Measurements from ENCODE around the gene PCP2. TPM values are rescaled to one million over a fixed set of nuclear protein-coding genes. Genes with fewer than 3 reads are reported as not detected.
A peak's percentile ranks its signal among the peaks of the same experiment; 100 is the strongest.

PCP2 gene
- total and polyA plus RNA-seq, 3 experiments from 2014 or later = 0.48 to 0.91 TPM; not detected in 1

GRCh38 chr19:7669641-7670040 is 36.1 kb upstream of the PCP2 start:
- Mint-ChIP-seq H3K9me3 (no peaks in the 10 kb centered on the region), H3K36me3 (no peaks in the 10 kb centered on the region), H3K27me3 (peaks cover 23 to 49% of the 10 kb centered on the region in 2 donors), H3K27ac (peak overlapping the region in 2 of 8 donors; percentile 3 to 17), H3K4me1 (peaks cover 10 to 17% (median 11%) of the 10 kb centered on the region in 3 donors), H3K4me3 (peak overlapping the region in 1 of 7 donors; percentile 12)
- ChIA-PET CTCF (interaction anchor here (1.0 to 1.9 kb wide), 2 partner anchors 9 to 11 kb away, joined by 3 to 8 read pairs; partner anchors contain the start of gene TRAPPC5), POLR2A (no interaction called here)
- Histone ChIP-seq H3K4me1 (ENCODE audit: insufficient read depth, low read length) (peaks cover 3% of the 10 kb centered on the region), H3K4me3 (ENCODE audit: low read length) (no peak overlapping the region), H3K9me3 (ENCODE audit: low read length) (no peaks in the 10 kb centered on the region), H3K27me3 (ENCODE audit: insufficient read depth, low read length, poor library complexity, severe bottlenecking) (no peaks in the 10 kb centered on the region), H3K27ac (ENCODE audit: low read depth, low read length) (no peak overlapping the region), H3K36me3 (ENCODE audit: insufficient read depth, low read length) (no peaks in the 10 kb centered on the region)
- DNase-seq = no peak

- CTCF ChIA-PET = interaction anchor here (1.0 to 1.9 kb wide), 3 partner anchors 10 to 12 kb away, joined by 3 to 8 read pairs (median 4); partner anchors contain the start of gene TRAPPC5
- peaks cover 3% of the 10 kb centered on the region for H3K4me1 ChIP-seq (ENCODE audit: insufficient read depth, low read length)
- no peak within 1 kb of the TSS for H3K4me3 ChIP-seq (ENCODE audit: low read length)
- H3K36me3 ChIP-seq (ENCODE audit: insufficient read depth, low read length) = no peaks in the 10 kb centered on the region
- H3K4me3 Mint-ChIP-seq = peak within 1 kb of the TSS in 1 of 7 donors; percentile 12
- H3K27me3 Mint-ChIP-seq = peaks cover 25 to 41% of the 10 kb centered on the region in 2 donors
- no peak for DNase-seq
- no peaks in the 10 kb centered on the region for H3K9me3 ChIP-seq (ENCODE audit: low read length)
- H3K9me3 Mint-ChIP-seq = no peaks in the 10 kb centered on the region
- no peak within 1 kb of the TSS for H3K27ac ChIP-seq (ENCODE audit: low read depth, low read length)
- peaks cover 5 to 15% (median 8%) of the 10 kb centered on the region in 3 donors for H3K4me1 Mint-ChIP-seq
- H3K27me3 ChIP-seq (ENCODE audit: insufficient read depth, low read length, poor library complexity, severe bottlenecking) = no peaks in the 10 kb centered on the region
- POLR2A ChIA-PET = no interaction called here
- no peaks in the 10 kb centered on the region for H3K36me3 Mint-ChIP-seq
- peak within 1 kb of the TSS in 2 of 8 donors; percentile 3 to 17 for H3K27ac Mint-ChIP-seq
Observed at GRCh38 chr19:7668842-7669241, 35.3 kb upstream of the PCP2 start, which contains the start of gene RETN. RETN (plus strand) TSS chr19:7669049; CDS start chr19:7669327, 278 bp downstream.

DNA sequence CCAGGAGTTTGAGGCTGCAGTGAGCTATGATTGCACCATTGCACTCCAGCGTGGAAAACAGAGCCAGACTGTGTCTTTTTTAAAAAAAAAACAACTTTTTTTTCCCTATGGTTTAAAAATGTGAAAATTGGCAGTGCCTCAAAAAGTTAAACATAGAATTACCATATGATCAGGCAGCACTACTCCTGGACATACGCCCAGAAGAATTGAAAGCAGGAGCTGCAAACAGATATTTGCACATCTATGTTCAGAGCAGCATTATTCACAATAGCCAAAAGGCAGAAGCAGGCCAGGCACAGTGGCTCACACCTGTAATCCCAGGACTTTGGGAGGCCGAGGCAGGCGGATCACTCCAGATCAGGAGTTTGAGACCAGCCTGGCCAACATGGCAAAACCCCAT is 31.6 kb upstream of the PCP2 start:
- Histone ChIP-seq H3K4me1 (ENCODE audit: insufficient read depth, low read length) (peaks cover 3% of the 10 kb centered on the region), H3K27me3 (ENCODE audit: insufficient read depth, low read length, poor library complexity, severe bottlenecking) (no peaks in the 10 kb centered on the region), H3K9me3 (ENCODE audit: low read length) (no peaks in the 10 kb centered on the region), H3K36me3 (ENCODE audit: insufficient read depth, low read length) (no peaks in the 10 kb centered on the region), H3K27ac (ENCODE audit: low read depth, low read length) (no peak overlapping the region), H3K4me3 (ENCODE audit: low read length) (no peak overlapping the region)
- DNase-seq = no peak
- H3K9me3 Mint-ChIP-seq = no peaks in the 10 kb centered on the region
- peak overlapping the region in 1 of 8 donors; percentile 60 for H3K27ac Mint-ChIP-seq
- ChIA-PET CTCF (interaction anchor here (1.2 kb wide), 1 partner anchor 97 kb away, joined by 3 read pairs; no protein-coding TSS in a partner anchor), POLR2A (no interaction called here)
- H3K27me3 Mint-ChIP-seq = peaks cover 17 to 24% of the 10 kb centered on the region in 2 donors
- H3K36me3 Mint-ChIP-seq = no peaks in the 10 kb centered on the region
- peaks cover 0 to 7% (median 3%) of the 10 kb centered on the region in 3 donors for H3K4me1 Mint-ChIP-seq
- H3K4me3 Mint-ChIP-seq = no peak overlapping the region

DNA sequence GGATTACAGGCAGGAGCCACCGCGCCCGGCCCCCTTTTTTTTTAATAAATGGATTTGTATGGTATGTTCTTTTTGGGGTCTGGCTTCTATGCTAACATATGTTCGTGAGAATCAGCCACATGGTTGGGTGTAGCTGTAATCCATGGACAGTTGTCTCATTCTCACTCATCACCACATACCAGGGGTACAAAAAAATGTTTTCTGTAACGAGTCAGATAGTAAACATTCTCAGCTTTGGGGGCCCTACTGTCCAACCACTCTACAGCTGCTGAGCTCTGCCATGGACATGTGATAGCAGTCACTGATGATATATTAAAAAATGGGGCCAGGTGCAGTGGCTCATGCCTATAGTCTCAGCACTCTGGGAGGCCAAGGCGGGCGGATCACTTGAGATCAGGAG is 30.2 kb upstream of the PCP2 start:
- ChIA-PET CTCF (interaction anchor here (1.0 kb wide), 1 partner anchor 11 kb away, joined by 4 read pairs; no protein-coding TSS in a partner anchor), POLR2A (no interaction called here)
- Mint-ChIP-seq H3K27me3 (peaks cover 10 to 20% of the 10 kb centered on the region in 2 donors), H3K4me1 (no peaks in the 10 kb centered on the region), H3K27ac (no peak overlapping the region), H3K4me3 (no peak overlapping the region), H3K9me3 (no peaks in the 10 kb centered on the region), H3K36me3 (no peaks in the 10 kb centered on the region)
- H3K4me1 ChIP-seq (ENCODE audit: insufficient read depth, low read length) = no peaks in the 10 kb centered on the region
- H3K27me3 ChIP-seq (ENCODE audit: insufficient read depth, low read length, poor library complexity, severe bottlenecking) = no peaks in the 10 kb centered on the region
- H3K9me3 ChIP-seq (ENCODE audit: low read length) = no peaks in the 10 kb centered on the region
- no peak overlapping the region for H3K27ac ChIP-seq (ENCODE audit: low read depth, low read length)
- no peaks in the 10 kb centered on the region for H3K36me3 ChIP-seq (ENCODE audit: insufficient read depth, low read length)
- H3K4me3 ChIP-seq (ENCODE audit: low read length) = no peak overlapping the region
- DNase-seq = no peak

DNA sequence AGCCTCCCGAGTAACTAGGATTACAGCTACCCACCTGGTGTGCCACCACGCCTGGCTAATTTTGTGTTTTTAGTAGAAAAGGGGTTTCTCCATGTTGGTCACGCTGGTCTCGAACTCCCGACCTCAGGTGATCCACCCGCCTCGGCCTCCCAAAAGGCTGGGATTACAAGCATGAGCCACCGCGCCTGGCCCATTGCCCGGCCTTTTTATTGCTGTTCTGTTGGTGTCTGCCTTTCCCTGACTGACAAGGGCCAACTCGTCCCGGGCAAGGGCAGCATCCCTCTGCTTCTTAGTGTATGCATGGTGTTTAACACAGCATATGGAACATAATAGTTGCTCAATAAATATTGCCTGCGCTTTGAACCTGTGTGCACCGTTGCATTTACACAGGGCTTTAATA is 29.1 kb upstream of the PCP2 start:
- Mint-ChIP-seq H3K27me3 (peaks cover 8 to 20% of the 10 kb centered on the region in 2 donors), H3K4me1 (peaks cover 5 to 7% (median 6%) of the 10 kb centered on the region in 3 donors), H3K9me3 (no peaks in the 10 kb centered on the region), H3K4me3 (no peak overlapping the region), H3K27ac (no peak overlapping the region), H3K36me3 (no peaks in the 10 kb centered on the region)
- Histone ChIP-seq H3K4me3 (ENCODE audit: low read length) (no peak overlapping the region), H3K27ac (ENCODE audit: low read depth, low read length) (no peak overlapping the region), H3K4me1 (ENCODE audit: insufficient read depth, low read length) (peaks cover 8% of the 10 kb centered on the region), H3K36me3 (ENCODE audit: insufficient read depth, low read length) (no peaks in the 10 kb centered on the region), H3K27me3 (ENCODE audit: insufficient read depth, low read length, poor library complexity, severe bottlenecking) (no peaks in the 10 kb centered on the region), H3K9me3 (ENCODE audit: low read length) (no peaks in the 10 kb centered on the region)
- POLR2A ChIA-PET = no interaction called here
- DNase-seq = no peak
- CTCF ChIA-PET = interaction anchor here (0.7 to 2.3 kb wide), 2 partner anchors 11 to 18 kb away, joined by 3 to 12 read pairs; partner anchors contain the start of gene TRAPPC5

- Histone ChIP-seq H3K27me3 (ENCODE audit: insufficient read depth, low read length, poor library complexity, severe bottlenecking) (no peaks in the 10 kb centered on the region), H3K27ac (ENCODE audit: low read depth, low read length) (no peak overlapping the region), H3K4me3 (ENCODE audit: low read length) (no peak overlapping the region), H3K9me3 (ENCODE audit: low read length) (no peaks in the 10 kb centered on the region), H3K36me3 (ENCODE audit: insufficient read depth, low read length) (no peaks in the 10 kb centered on the region), H3K4me1 (ENCODE audit: insufficient read depth, low read length) (peaks cover 13% of the 10 kb centered on the region)
- H3K4me3 Mint-ChIP-seq = no peak overlapping the region
- no peak for DNase-seq
- no peak overlapping the region for H3K27ac Mint-ChIP-seq
- peaks cover 6 to 17% of the 10 kb centered on the region in 2 donors for H3K27me3 Mint-ChIP-seq
- H3K4me1 Mint-ChIP-seq = peaks cover 5 to 7% (median 6%) of the 10 kb centered on the region in 3 donors
- H3K9me3 Mint-ChIP-seq = no peaks in the 10 kb centered on the region
- ChIA-PET CTCF (interaction anchor here (0.7 to 2.3 kb wide), 4 partner anchors 10 to 139 kb away, joined by 3 to 12 read pairs (median 4); partner anchors contain the start of gene TRAPPC5), POLR2A (interaction anchor here (0.7 kb wide), 1 partner anchor 1204 kb away, joined by 4 read pairs; no protein-coding TSS in a partner anchor)
- no peaks in the 10 kb centered on the region for H3K36me3 Mint-ChIP-seq
Observed at GRCh38 chr19:7661744-7662538, 28.4 kb upstream of the PCP2 start.

DNA sequence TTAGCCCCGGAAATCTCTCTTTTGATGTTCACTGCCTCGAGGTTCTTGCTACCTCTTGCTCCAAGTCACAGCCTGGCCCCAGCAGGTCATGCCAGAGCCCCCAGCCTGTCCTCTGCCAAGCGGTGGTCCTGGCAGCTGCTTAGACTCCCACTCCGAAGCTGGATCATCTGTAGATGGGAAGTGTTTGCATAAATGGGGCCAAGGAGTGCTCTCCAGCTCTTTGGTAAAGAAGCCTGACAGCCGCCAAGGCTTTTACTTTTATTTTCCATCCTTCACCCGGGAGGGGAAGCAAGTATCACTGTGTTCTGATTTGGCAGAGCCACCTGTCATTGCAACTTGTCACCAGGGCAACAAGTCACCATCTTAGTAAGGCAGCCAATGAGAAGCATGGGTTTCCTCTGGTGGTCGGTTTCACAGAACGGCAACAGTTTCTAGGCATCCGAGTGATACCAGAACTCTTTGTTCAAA is 24.7 kb upstream of the PCP2 start:
- Histone ChIP-seq H3K27ac (ENCODE audit: low read depth, low read length) (no peak overlapping the region), H3K27me3 (ENCODE audit: insufficient read depth, low read length, poor library complexity, severe bottlenecking) (no peaks in the 10 kb centered on the region)
- POLR2A ChIA-PET = no interaction called here

More for the DNA sequence above, 24.7 kb upstream of the PCP2 start:
- Mint-ChIP-seq H3K27me3 (peaks cover 0 to 10% of the 10 kb centered on the region in 2 donors), H3K36me3 (no peaks in the 10 kb centered on the region), H3K4me1 (peaks cover 5 to 7% (median 6%) of the 10 kb centered on the region in 3 donors), H3K9me3 (no peaks in the 10 kb centered on the region), H3K27ac (peak overlapping the region in 7 of 8 donors; percentile 20 to 83 (median 74)), H3K4me3 (peak overlapping the region; percentile 40 to 71 (median 67))
- H3K4me3 ChIP-seq (ENCODE audit: low read length) = peak overlapping the region; percentile 30
- DNase-seq = peak in 2 of 5 donors; percentile 30 to 59
- H3K9me3 ChIP-seq (ENCODE audit: low read length) = no peaks in the 10 kb centered on the region
- CTCF ChIA-PET = interaction anchor here (1.7 kb wide), 1 partner anchor 18 kb away, joined by 4 read pairs; the partner anchor contains the start of gene MCEMP1
- H3K36me3 ChIP-seq (ENCODE audit: insufficient read depth, low read length) = no peaks in the 10 kb centered on the region
- H3K4me1 ChIP-seq (ENCODE audit: insufficient read depth, low read length) = peaks cover 13% of the 10 kb centered on the region

All from CD8-positive, alpha-beta memory T cell (primary cell).